GM19397 (cell line): ENCODE results near the gene CD1B.
"Not testable (repeated sequence)": the region's sequence is repeated elsewhere in the genome, so short reads cannot be mapped to it uniquely, and the experiment has no call there.

Source experiments
- ATAC-seq: cut with Tn5 transposase; IDR thresholded peaks from one replicate; pipeline ENCODE4 v1.9.1; 2021; ENCODE audit warnings: mild to moderate bottlenecking, moderate library complexity; ENCODE audit not compliant: unreplicated experiment

The CD1B gene

DNA sequence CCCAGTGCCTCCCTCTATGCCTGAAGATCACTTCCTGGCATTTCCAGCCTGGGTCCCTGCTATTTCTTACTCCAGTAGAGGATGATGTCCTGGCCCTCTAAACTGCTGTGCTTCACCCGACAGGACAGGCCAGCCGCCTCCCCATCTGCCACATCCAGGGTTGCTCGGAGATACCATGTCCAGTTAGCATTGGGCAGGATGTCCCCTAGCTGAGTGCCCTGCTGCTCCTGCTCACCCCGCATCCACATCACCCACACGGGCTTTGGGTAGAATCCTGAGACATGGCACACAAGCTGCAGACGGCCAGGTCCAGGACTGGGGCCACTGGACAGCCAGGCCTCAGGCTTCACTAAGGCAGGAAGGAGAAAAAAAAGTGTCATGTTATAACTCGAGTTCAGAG is 2.0 kb downstream of the CD1B start:
- ATAC-seq = no peak

DNA sequence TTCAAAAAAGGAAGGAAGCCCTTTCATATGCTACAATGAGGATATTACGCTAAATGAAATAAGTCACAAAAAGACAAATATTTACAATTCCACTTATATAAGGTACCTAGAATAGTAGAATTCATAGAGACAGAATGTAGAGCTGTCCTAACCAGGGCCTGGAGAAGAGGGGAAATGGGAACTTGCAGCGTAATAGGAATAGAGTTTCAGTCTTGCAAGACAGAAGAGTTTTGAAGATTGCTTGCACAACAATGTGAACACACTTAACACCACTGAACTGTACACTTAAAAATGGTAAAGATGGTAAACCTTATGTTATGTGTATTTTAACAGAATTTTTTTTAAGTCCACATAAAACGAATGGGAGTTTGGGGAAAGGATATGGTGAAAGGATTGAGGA is 2.9 kb downstream of the CD1B start:
- no peak for ATAC-seq

DNA sequence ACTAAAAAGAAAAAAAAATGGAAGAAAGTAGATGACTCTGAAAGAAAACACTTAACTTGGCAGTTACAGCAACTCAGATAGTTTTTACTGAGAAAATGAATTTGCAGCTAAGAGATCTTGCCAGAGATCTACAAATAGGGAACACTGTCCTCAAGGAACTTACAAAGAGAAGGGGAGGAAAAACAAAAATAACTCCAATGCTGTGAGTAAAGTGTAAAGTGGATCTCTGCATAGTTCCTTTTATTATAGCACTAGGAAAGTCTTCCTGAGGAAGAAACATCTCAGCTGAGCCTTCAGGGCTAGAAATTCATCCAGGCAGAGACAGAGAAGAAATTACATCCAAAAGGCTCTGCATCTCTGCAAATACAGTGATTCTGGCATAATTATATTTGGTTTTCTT is 3.9 kb downstream of the CD1B start:
- ATAC-seq = no peak

DNA sequence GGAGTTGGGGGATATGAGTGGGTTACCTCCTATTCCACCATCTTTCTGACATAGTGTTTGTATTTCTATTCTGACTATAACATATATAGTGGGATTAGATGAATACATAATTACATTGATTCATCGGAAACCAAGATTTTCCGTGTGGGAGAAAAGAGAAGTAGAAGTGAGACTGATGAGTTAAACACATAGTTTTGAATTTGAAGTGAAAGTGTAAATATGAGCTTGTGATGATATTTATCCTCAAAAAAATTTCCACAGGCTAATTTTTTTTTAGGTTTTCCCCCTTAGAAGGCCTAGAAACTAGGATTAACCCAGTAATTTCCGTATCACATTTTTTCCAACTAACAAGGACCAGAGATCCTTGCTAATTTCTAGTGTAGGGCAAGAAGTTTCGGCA is 6.9 kb downstream of the CD1B start:
- no peak for ATAC-seq

DNA sequence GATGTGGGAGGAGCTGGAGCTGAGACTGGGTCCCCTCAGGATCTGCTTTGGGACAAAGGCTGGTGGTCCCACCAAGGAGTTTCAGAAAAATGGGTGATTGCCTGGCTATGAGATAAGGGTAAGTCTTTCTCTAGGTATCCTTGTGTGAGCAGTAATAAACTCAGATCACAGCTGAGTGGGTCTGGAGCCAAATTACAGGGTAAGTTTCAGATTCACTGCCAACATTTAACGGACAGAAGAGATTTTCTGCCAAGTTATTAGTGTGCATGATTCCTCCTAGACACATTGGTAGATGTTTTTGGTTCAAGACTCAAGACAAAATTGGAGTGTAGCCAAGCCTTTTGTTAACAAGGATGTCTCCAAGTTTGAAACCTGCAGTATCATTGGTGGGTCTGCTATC is 7.5 kb downstream of the CD1B start:
- ATAC-seq = no peak

DNA sequence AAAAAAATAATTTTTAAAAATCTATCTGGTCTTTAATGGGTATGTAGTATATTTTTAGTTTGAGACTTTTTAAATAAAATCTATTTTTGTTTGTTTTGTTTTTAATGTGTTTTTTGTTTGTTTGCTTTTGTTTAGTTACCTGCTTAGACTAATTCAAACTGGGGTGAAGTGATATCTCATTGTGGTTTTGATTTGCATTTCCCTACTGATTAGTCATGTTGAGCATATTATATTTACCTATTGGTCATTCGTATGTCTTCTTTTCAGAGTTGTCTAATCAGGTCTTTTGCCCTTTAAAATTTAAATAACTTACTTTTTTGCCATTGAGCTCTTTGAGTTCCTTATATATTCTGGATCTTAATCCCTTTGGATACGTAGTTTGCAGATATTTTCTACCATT is 20.3 kb downstream of the CD1B start:
- ATAC-seq = no peak

DNA sequence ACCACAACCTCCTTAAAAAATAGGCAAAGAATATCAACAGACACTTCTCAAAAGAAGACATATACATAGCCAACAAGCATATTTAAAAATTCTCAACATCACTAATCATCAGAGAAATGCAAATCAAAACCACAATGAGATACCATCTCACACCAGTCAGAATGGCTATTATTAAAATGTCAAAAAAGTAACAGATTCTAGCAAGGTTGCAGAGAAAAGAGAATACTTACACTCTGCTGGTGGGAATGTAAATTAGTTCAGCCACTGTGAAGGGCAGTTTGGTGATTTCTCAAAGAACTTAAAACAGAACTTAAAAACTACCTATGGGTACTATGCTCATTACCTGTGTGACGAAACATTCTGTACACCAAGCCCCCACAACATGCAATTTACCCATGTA is 20.7 kb downstream of the CD1B start:
- no peak for ATAC-seq

DNA sequence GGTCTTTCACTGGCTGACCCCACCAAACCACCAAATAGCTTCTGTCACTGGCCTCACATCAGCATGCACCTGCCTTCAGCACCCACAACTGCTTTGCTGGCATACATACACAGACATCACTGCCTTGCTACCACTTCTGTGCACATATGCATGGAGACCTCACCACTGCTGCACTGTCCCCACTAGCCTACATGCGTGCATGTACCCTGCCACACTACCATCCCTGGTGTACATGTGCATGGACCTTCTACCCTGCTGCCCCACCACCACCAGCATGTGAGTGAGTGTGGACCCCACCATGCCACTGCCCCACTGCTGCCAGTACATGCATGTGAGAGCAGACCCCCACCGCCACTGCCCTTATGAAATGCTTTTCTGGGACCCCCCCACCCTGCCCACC is 35.5 kb downstream of the CD1B start:
- no peak for ATAC-seq

DNA sequence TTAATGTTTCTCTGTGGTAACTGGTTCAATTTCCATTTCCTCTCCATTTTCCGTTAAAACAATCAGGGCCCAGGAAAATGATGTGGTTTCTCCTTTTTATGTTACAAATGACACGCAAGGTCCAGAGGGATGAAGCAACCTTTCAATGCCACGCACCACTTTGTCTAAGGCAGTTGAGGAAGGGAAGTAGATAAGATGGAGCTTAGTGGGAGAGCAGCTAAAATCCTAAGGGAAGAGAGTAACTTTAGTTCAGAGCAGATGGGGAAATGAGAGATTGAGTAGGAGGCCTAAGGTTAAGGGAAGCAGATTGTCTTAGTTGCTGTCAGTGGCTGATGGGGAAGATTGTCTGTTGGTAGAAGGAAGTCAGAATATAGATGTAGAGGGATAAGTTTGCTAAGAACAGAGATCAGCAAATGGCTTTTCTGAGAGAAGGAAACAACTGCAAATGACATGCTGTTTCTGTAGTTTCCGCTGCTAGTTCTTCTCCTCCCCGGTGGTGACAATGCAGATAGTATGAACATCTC is 40.9 kb downstream of the CD1B start:
- ATAC-seq = no peak

DNA sequence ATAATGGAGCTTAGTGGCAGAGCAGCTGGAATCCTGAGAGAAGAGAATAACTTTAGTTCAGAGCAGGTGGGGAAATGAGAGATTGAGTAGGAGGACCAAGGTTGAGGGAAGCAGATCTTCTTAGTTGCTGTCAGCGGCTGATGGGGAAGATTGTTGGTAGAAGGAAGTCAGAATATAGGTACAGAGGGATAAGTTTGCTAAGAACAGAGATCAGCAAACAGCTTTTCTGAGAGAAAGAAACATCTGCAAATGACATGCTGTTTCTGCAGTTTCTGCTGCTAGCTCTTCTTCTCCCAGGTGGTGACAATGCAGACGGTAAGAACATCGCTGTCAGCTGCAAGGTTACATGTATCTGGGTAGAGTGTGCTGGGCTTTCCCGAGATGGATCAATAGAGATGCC is 41.5 kb downstream of the CD1B start, which contains the start of gene CD1C:
Gene CD1C, plus strand, starts transcription at position 113 of the 400 bp plus-strand sequence. Its CDS starts 142 bp downstream, at position 255.
- ATAC-seq = no peak

DNA sequence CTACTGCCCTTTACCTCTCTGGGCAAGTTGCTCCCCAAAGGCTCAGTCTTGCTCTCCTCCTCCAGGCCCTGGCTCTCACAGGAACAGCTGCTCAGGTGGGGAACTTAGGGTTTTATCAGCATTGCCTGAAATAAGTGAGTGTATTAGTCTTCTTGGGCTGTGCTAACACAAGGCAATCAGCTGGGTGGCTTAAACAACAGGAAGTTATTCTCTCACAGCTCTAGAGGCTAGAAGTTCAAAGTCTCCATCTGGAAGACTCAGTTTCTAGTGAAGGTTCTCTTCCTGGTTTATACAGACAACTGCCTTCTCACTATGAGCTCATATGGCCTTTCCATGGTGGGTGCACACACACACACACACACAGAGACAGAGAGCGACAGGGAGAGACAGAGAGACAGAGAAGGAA is 44.4 kb downstream of the CD1B start:
- ATAC-seq = no peak

DNA sequence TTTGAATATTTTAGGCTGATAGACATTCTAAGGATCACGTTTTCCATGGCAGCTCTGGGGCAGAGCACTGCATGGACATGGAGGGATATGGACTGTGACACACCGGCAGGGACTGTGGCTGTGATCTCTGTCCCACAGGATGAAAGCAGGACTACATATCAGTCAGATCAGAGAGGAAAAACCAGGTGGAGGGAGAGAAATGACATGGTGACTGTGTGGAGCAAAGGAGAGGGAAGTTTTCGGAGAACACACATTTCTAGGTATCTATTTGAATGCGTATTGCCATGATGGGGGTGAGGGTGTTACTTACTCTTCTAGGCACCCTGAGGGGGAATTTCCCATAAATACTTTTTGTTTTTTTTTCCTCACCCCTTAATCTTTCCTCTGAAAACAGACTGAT is 44.8 kb downstream of the CD1B start:
- ATAC-seq = no peak

DNA sequence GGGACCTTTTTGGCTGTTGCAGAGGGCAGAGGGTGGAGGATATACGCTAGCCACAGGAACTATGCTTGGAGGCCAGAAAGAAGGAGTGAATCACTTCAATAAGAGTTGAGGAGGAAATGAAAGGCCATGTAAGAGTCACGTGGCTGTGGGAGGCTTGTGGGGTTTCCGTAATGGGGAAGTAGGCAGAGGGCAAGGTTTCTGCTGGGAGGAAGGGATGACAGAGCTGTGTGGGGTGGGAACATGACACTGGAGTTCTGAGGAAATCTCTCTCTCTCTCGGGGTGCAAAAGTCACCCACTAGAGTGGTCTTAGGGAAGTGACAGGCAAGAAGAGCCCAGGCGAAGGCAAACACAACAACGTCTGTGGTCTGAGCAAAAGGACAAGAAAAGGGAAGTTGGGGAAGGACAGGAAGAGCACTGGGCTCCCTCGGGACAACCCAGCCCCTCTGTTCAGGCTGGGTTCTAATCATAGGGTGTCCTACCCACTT is 45.5 kb downstream of the CD1B start:
- peak; percentile 68 for ATAC-seq

DNA sequence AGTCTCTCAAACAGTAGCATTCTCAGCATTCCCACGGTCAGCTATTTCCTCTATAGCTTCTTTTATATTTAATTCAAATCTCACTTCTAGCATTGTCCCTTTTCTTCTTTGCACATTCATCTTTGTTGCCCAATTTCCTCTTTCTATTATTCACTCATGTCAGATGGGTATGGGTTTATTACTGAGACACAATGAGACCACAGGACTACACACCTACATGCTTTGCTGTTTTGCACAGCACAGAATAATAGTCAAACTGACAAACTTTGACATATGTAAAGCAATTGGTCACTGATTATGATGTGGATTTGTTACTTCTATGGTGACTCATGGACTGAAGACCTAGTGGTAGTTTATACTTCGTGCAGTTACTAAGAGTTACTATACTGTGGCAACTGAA is 47.4 kb downstream of the CD1B start:
- peak; percentile 47 for ATAC-seq

DNA sequence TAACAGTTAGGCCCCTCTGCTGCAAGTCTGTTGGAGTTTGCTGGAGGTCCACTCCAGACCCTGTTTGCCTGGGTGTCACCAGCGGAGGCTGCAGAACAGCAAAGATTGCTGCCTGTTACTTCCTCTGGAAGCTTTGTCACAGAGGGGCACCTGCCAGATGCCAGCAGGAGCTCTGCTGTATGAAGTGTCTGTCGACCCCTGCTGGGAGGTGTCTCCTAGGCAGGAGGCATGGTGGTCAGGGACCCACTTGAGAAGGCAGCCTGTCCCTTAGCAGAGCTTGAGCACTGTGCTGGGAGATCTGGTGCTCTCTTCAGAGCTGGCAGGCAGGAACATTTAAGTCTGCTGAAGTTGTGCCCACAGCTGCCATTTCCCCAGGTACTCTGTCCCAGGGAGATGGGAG is 48.9 kb downstream of the CD1B start:
- not testable (repeated sequence) for ATAC-seq
